HG02610 (cell line): ENCODE measurements around the gene OR5K3.
A peak's percentile ranks its signal among the peaks of the same experiment; 100 is the strongest.
"Not testable (repeated sequence)": the region's sequence is repeated elsewhere in the genome, so short reads cannot be mapped to it uniquely, and the experiment has no call there.

ENCODE experiments used
- ATAC-seq: cut with Tn5 transposase; IDR thresholded peaks from one replicate; pipeline ENCODE4 v1.9.1; 2021; ENCODE audit warnings: mild to moderate bottlenecking, moderate library complexity; ENCODE audit not compliant: unreplicated experiment

OR5K3 gene, protein sequence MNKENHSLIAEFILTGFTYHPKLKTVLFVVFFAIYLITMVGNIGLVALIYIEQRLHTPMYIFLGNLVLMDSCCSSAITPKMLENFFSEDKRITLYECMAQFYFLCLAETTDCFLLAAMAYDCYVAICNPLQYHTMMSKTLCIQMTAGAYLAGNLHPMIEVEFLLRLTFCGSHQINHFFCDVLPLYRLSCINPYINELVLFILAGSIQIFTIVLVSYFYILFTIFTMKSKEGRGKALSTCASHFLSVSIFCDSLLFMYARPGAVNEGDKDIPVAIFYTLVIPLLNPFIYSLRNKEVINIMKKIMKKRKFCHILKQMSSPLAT

DNA sequence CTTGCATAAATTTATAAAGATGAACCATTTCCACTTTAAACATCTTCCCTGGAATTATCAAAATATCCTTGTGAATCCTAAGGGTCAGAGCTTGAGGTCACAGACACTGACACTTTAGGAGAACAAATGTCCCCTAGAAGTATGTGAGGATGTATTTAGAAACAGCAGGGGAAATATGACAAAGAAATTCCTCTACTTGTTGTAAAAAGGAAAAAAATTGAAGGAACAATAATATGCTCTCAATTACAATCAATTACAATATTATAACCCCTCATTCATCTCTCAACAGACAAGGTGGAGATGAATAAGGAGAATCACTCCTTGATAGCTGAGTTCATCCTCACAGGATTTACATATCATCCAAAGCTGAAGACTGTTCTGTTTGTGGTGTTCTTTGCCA, at the start of gene OR5K3:
TSS of gene OR5K3 (plus strand) at position 301 of the 400 bp plus-strand sequence. CDS start at position 301, 0 bp downstream.
- ATAC-seq: no peak

DNA sequence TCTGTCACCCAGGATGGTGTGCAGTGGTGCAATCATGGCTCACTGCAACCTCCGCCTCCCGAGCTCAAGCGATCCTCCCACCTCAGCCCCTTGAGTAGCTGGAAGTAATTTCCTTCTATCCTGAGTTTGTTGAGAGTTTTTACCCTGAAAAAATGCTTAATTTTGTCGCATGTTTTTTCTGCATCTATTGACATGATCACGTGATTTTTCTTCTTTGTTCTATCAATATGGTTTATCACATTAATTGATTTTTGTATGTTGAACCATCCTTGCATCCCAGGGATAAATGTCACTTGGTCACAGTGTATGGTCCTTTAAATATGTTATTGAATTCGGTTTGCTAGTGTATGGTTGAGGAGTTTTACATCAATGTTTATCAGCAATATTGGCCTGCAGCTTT, 48.7 kb upstream of the OR5K3 start:
- ATAC-seq: no peak

DNA sequence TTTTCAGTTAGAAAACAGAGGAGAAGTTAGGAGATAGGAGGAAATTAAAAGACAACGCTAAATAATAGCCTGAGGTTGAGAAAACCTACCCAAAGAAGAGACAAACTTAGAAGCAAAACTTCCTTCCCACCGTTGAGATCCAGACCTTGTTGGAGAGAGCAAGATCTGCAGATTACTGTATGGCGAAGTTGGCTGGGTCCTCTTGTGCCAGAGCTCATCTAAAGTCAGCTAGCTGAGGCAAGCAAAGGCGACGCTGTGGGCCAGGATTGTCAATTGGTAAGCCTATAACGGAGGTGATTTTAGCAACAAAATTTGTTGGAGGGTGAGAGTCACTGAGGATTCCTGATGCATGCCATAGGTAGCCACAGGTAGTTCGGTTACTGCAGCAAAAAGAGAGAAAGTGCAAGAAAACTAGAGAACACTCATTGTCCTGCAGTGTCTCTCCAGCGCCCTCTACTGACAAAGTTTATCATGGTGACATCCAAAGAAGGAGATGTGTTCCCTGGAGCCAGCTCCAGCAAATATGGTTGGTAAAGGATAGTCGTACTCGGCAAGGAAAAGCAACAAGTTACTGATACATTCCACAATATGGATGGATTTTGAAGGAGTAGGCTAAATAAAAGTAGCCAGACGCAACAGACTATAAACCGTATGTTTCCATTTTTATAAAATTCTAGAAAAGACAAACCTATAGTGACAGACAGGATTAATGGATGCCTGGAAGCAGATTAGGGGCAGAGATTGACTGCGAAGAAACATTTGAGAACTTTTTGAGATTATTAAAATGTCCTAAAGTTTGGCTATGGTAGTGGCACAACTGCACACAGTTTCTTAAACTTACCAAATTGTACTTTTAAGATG, 46.6 kb upstream of the OR5K3 start:
- ATAC-seq: peak; percentile 62

DNA sequence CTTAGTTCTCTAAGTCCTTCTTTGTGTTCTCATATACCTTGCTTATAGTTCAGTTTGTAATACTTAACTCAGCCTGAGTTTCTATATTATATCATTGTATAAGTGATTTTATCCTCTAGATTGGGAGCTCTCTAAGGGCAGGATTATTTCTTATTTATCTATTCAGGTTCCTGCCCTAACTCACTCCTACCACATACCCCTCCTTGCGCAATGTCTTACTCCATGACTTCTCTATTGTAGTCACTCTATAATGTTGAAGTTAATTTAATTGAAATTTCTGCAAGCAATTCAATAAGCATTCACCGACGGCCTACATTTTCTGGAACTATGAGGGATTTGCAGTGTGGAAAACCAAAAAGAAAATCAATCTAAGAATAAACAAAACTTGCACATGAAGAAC, 40.4 kb upstream of the OR5K3 start:
- ATAC-seq: no peak

GRCh38 chr3:98353554-98353953, 36.9 kb upstream of the OR5K3 start, which contains the start of gene OR5K4:
OR5K4 (plus strand) TSS chr3:98353854; CDS start chr3:98353854, 0 bp downstream.
- ATAC-seq: no peak

GRCh38 chr3:98359250-98359649, 31.2 kb upstream of the OR5K3 start:
- no peak for ATAC-seq

- peak; percentile 86 for ATAC-seq
Observed at GRCh38 chr3:98359993-98360675, 30.3 kb upstream of the OR5K3 start.

- no peak for ATAC-seq
Observed at GRCh38 chr3:98360681-98361080, 29.8 kb upstream of the OR5K3 start.

DNA sequence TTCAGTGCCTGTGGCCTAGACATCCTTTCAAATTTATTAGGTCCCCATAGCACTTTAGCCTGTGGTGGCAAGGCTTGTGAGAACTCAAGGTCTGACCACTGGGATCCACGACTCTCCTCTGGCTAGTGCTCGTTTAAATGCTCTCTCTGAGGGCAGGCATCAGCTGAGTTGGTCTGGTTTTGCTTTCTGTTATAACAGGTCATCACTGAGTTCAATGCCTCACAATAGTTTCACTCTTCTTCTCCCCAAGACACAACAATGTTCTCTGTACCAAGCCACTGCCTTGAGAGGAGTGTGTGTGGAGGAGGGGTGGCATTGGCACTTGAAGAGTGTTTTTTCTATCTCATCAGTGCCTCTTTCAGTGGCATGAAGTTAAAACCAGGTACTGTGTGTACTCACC, 29.2 kb upstream of the OR5K3 start:
- ATAC-seq: peak; percentile 45

- no peak for ATAC-seq
Observed at GRCh38 chr3:98367464-98368246, 22.8 kb upstream of the OR5K3 start.

GRCh38 chr3:98371186-98371585, 19.3 kb upstream of the OR5K3 start:
- ATAC-seq: no peak

GRCh38 chr3:98371853-98372252, 18.6 kb upstream of the OR5K3 start:
- ATAC-seq: no peak

- ATAC-seq: no peak
Observed at GRCh38 chr3:98372445-98372844, 18.0 kb upstream of the OR5K3 start.

DNA sequence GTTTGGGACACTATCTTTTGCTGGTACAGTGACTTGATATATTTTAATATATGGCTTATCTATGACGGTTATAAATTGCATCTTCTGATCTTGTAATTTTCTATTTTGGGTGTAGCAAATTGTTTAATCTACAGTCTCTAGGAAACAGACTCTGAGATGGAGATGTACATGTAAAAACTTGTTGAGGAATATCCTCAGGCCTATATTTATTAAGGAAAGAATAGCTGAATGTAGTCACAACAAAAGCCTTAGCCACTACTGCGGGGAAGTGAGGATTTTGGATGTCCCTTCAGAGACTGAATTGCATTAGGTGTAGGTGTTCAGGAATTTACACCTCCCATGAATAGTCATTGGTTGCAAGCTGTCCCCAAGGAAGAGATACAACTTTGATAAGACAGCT, 13.8 kb upstream of the OR5K3 start:
- ATAC-seq: no peak

DNA sequence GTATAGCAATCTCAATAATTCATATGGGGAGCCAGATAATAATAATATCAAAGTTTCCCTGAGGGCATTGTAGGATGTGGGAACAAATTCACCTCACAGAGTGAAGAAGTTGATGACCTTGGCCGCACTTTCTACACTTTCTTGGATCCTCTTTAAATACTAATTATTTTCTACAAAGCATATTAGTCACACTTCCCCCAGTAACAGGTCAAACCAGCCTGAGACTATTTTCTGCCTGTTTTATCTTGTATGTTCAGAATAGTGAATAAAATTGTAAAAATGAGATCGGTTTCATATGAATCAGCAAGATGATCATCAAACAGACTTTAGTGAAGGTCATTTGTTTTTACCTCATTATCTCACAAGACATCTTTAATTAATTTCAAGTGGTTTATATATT, 2.3 kb upstream of the OR5K3 start:
- ATAC-seq: no peak

- ATAC-seq: no peak
Observed at GRCh38 chr3:98395101-98395500, 4.6 kb downstream of the OR5K3 start.

DNA sequence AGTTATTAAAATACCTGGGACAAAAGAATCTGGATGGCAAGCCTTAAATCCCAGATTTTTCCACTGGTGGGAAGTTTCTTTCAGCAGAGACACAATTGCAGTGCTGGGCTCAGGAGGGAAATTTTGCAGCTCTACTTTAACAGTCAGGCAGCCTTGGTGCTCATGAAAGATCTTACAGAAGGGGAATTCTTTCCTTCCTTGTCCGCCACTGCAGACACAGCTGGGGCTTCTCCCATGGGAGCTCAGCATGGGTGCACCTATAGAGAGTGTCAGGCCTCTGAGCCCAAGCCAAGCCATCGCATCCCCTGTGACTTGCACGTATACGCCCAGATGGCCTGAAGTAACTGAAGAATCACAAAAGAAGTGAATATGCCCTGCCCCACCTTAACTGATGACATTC, 6.0 kb downstream of the OR5K3 start:
- ATAC-seq: not testable (repeated sequence)

- no peak for ATAC-seq
Observed at GRCh38 chr3:98398513-98398912, 8.0 kb downstream of the OR5K3 start.

DNA sequence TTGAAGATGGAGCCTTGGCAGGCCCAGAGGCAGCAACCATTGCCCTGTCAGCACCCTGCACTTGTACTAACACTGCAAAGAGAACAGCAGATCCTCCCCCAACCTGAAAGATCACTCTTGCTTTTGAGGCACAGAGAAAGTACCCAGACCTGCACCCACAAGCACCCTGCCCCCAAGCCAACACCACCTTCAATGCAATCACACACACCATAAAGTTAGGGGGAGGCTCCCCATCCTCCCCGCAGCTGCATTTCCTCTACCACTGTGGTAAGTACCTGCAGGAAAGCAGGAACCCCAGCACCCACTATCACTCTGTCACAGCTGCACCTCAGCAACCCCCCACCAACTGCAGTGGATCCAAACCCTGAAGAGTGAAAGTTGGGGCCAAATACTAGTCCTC, 12.0 kb downstream of the OR5K3 start:
- no peak for ATAC-seq

- no peak for ATAC-seq
Observed at GRCh38 chr3:98404010-98404409, 13.5 kb downstream of the OR5K3 start.

DNA sequence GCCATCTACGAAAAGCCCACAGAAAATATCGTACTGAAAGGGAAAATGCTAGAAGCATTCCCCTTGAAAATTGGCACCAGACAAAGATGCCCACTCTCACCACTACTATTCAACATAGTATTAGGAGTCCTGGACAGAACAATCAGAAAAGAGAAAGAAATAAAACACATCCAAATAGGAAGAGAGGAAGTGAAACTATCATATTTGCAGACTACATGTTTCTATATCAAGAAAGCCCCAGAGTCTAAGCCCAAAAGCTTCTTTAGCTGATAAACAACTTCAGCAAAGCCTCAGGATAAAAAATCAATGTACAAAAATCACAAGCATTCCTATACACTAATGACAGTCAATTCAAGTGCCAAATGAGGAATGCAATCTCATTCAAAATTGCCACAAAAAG, 15.6 kb downstream of the OR5K3 start:
- ATAC-seq: no peak
